GM18951 (cell line): Measurements from ENCODE around the gene THNSL1.

Source experiments
- POLR2A ChIP-seq: IDR thresholded peaks from 4 replicates; pipeline ENCODE4 v1.6.1; 2011; ENCODE audit warnings: mild to moderate bottlenecking; ENCODE audit not compliant: insufficient read length, insufficient read depth; ENCODE audit errors: extremely low read depth
- in situ Hi-C: fragments of 300-500 bp; cut with MboI; formaldehyde crosslinking; loops from one replicate; pipeline ENCODE4 v1.12.0; 2022; ENCODE audit warnings: low sequenced_read_pairs, mixed read lengths, inconsistent platforms; ENCODE audit not compliant: unreplicated experiment

THNSL1 gene

DNA sequence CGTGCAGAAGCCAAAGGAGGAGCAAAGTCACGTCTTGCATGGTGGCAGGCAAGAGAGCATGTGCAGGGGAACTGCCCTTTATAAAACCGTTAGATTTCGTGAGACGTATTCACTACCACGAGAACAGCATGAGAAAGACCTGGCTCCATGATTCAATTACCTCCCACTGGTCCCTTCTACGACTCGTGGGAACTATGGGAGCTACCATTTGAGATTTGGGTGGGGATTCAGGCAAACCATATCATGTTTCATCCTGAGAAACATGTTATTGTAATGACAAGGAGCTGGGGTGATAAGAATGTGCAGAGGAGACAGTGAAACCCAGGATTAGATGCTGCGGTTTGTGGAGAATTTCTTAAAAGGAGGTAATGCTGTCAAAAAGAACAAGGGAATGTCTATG, 34.0 kb downstream of the THNSL1 start:
- in situ Hi-C loops: no loop called here
- TF ChIP-seq POLR2A: no peak

DNA sequence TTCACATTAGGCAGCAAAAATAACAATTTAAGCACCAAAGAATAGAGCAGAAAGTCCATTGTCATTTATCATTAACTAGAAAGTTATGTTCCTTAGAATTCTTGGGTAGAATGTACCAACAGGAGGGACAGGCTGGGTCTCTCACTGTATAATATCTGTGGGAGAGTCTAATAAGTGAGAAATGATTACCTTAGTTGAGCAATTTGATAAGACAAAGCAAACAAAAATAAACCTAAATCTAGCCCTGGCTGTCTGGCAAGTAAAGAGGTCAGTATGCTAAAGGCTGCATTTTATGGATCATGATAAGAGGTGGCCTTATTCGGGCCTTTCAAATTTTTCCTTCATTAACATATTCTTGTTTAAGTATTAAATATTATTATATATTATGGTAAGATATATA, 35.6 kb downstream of the THNSL1 start:
- no peak for TF ChIP-seq POLR2A
- in situ Hi-C loops: no loop called here

DNA sequence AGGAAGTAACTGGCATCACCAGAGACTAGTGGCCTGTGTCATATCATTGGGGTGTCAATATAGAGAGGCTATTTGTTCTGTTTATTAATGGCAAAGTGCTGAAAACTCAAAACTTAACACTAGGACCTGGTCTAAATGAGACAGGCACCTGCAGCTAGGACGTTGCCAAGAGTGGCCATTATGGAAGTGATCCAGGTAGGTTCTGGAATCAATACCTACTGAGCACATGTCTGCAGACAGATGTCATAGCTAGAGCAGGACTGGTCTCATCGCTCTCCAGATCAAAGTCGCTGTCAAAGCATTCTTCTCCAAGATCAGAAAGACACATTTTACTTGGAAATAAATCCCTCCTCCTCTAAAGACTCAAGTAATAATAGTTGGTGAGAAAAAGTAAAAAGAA, 40.3 kb downstream of the THNSL1 start:
- TF ChIP-seq POLR2A: no peak
- in situ Hi-C loops: no loop called here

DNA sequence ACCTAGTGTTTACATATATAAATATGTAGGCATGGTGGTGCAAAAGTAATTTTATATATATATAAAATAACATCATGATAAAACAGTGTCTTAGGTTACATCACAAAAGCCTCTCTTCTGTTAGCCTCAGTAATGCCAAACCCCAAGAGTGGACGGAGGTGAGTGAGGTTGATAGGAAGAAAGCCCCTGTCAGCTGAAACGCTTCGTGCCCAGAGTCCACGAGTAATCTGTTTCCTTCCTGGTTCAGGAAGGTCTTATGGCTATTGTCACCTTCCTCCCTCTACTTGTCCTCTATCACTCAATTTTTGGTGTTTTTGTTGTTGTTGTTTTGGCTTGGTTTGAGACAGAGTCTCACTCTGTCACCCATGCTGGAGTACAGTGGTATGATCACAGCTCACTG, 41.5 kb downstream of the THNSL1 start:
- in situ Hi-C loops: no loop called here
- no peak for TF ChIP-seq POLR2A

DNA sequence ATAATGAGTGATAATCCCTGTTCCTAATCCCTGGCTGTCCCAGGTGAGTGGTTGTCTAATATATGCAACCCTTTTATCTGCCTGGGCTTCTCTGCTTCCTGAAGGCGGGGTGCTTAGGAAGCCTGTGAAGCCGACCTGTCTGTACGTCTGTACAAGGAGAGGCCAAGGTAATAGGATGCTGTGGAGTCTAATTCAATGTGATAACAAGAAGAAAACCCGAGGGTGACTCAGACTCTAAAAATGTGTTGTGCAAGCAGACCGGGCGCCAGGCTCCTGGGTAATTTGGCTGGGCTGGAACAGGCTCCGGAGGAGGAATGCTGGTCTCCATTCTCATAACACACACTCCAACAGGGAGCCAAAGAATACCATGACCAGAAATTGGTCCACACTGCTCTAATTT, 43.6 kb downstream of the THNSL1 start:
- in situ Hi-C loops: no loop called here
- TF ChIP-seq POLR2A: no peak

DNA sequence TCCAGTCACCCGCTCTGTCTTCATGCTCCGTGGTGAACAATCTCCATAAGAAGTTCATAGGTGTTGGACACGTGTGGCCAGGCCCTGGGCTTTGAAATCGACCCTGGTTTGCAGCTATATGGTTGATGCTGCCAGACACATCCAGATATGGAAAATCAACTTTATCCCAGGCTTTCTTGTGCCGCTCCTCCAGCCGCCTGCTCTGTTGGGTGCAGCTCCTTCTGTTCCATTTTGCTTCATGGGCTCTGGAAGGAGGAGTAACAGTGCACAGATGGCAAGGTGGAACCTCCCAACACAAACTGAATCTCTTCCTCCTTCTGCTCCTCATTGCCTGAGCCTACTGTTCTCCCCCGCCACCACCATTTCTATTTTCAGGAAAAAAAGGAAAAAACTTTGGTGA, 44.7 kb downstream of the THNSL1 start:
- in situ Hi-C loops: no loop called here
- no peak for TF ChIP-seq POLR2A

DNA sequence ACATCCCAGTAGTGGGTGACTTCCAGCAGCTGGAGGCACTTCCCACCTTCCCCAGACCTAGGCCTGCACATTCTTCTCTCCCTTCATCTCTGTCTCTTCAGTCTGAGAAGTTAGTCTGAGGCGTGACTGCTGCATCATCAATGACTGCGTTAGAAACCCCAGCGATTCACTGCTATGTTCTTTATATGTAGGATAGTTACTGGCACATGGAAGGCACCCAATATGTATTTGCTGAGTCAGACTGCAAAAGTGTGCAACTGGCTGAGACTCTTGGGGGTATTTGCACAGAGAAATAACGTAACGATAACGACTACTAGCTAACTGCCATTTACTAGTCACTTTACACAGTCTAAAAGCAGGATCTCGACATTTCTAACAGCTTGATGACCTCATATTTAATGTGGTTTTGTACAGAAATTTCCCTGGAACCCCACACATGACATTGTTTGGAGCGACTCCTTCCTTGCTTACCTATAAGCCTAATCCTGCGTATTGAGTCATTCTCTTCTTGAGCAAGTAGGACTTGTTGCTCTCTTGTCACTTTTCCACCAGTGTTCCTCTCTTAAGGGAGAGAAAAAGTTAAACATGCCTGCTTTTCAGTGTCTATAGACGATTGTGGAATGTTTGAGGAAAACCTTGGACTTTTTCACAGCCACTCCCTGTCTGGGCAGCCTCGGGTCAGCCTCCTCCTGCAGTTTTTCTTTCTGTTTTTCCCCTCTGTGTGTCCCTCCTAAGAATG, 45.5 kb downstream of the THNSL1 start:
- TF ChIP-seq POLR2A: no peak
- in situ Hi-C loops: no loop called here

DNA sequence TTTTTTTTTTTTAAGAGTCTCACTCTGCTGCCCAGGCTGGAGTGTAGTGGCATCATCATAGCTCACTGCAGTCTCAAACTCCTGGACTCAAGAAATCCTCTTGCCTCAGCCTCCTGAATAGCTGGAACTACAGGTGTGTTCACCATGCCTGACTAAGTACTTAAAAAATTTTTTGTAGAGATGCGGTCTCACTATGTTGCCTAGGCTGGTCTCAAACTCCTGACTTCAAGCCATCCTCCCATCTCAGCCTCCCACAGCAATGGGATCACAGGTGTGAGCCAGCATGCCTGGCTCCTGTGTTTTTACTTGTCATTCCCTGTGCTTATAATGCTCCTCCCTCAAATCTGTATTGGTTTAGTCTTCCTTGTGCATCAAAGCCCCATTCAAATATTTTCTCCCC, 46.7 kb downstream of the THNSL1 start:
- in situ Hi-C loops: no loop called here

DNA sequence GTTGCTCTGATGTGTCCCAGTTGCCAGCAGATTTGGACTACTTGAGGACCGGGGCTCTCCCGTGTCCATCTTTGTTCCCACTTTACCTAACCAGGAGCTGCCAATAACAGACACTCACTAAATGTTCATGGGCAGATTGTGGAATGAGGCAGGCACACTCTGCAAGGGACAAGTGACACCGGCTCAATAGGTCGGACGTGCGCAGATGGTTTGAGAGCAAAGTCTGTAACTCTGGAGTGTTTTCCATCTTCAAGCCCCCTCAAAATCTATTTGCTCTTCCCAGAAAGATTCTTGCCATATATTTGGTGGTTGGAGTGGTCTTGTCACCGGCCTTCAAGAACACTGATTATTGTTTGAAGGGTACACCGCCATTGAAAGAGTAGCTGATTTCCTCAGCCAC, 47.2 kb downstream of the THNSL1 start:
- TF ChIP-seq POLR2A: no peak
- in situ Hi-C loops: no loop called here

More for the DNA sequence above, 46.7 kb downstream of the THNSL1 start:
- TF ChIP-seq POLR2A: no peak

DNA sequence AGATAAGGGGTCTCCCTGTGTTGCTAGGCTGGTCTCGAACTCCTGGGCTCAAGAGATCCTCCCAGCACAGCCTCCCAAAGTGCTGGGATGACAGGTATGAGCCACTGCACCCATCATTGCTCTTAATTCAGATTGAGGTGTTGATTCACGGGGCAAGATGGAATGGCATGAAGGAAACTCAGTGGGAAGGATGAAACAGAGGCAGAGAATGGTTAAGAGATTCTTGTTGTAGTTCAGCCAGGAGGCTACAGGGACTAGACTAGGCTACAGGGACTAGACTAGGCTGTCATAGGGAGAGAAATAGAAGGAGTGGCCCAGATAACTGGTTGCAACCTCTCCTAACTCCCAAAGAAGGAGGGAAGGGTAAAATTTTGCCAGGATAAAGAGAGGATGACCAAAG, 48.0 kb downstream of the THNSL1 start:
- TF ChIP-seq POLR2A: no peak
- in situ Hi-C loops: no loop called here

DNA sequence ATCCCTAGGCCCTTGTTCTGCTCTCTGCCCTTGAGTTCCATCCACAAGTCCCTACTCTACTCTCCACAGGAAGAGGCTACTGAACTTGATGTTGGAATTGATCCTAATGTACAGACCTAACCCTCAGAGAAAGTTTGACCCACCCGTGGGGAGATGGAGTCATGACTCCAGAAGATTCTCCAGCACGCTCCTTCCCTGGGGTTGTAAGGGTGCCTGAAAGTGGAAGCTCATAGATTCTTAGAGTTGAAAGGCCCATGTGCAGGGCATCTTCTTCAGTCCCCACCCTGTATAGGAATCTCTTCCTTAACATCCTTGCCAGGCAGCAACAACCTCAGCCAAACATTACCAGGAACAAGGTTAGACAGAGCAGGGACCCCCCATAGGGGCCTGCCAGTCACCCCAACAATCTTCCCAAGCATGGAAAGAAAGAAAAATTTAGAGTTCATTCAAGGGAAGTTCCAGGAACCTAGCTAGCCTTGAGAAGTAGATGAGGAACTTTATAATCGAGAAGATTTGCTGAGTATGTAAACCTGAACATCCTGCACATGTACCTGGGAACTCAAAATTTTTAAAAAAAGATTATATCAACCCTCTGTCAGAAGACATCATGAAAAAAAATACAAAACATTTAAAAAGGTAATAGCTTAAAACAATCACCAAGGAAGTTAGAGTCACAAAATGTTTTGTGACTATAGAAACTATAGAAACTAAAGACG, 49.5 kb downstream of the THNSL1 start:
- no peak for TF ChIP-seq POLR2A
- in situ Hi-C loops: no loop called here

DNA sequence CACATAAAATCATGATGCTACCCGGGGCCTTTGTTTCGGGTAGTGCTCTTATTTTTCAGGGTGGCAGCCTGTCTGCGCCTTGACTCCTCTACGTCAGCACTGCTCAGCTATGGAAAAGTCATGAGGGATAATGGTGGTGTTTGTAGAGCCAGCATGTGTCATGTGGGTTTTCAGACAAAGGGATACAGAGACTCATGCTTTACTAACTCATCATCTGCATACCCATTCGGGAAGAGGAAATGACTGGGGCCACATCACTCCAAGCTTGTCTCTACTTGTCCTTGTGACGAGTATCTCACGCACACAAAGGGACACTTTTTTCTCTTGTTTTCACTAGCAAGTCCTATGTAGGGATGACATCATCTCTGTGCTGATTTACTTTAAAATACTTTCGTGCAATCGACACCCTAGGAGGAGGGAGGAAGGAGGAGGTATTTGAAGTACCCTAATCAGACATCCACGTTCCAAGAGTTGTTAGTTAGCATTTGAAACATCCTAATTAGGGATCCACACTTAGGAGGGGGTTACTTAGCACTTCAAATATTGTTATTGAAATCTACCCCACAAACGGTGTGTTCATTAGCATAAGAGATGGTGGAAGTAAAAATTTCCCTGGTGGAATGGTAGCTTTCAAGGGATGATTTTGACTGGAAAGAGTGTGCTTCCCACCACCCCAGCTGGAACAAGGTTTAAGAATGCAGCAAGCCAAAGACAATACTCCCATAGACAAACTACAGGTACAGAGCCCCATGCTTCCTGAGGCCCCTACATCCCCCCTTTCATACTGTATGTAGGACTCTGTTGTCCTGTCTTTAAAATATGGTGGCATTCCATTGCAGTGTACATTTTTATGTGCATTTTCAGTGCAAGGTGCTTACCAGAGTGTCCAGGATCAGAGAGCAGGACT, 52.0 kb downstream of the THNSL1 start:
- in situ Hi-C loops: no loop called here
- no peak for TF ChIP-seq POLR2A

DNA sequence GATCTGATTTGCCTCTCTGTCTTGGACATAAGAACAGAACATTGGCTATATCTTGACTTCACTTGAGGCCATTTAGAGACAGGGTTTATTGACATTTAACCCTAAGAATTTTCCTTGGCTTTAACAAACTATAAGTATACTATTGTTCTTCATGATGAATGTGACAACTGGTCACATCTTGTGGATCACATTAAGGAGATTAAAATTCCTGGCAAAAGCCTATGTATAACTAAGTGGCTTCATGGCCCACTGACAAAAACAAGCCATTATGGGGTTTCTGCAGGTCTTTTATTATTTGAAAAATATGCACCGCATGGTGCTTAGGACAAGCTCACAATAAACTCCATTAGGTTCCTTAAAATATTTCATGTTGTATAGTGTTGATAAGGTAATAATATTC, 54.8 kb downstream of the THNSL1 start:
- no peak for TF ChIP-seq POLR2A
- in situ Hi-C loops: loop anchor here (10.0 kb wide), 1 partner anchor 426 kb away; no protein-coding TSS in a partner anchor

DNA sequence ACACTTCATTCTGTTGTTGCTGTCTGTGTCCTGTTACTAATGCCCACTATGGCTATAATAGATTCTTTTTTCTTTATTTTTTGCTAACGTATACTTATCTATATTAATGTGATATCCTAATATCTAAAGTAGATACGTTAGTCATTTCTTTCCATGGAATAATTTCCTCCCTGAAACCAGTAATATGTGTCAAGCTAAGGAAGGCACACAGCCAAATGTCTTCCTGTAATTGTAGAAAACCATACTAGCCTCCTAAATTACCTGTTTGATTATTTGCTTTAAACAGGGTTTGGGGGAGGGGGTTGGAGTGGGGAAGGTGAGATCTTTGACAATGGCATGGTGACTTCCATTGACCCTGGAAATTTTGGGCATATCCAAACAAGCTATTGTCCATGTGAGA, 56.4 kb downstream of the THNSL1 start:
- TF ChIP-seq POLR2A: no peak
- in situ Hi-C loops: loop anchor here (10.0 kb wide), 1 partner anchor 428 kb away; no protein-coding TSS in a partner anchor

DNA sequence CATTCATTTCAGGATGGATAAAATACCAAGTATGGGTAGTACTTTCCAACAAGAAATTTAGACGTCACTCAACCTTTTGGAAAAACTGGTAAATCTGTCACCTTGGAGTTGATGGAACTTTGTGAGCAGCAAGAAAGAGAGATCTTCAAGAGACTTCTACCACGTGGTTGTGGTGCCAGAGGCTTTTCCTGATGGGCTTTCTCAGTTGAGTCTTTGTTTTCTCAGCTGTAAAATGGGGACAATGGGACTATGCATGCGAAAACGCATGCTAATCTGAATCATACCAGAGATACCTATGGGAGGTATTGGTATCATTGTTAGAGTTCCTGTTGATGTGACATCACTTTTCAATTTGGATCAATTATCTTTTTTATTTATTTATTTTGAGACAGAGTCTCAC, 59.4 kb downstream of the THNSL1 start:
- in situ Hi-C loops: loop anchor here (10.0 kb wide), 1 partner anchor 431 kb away; no protein-coding TSS in a partner anchor
- no peak for TF ChIP-seq POLR2A
